ELF-1 (cell line): ENCODE measurements around the gene ARL4C.

Experiments used
- DNase-seq: peaks from one replicate; pipeline ENCODE4 v3.0.0-alpha.2; 2016; ENCODE audit warnings: low read depth, low spot score

The ARL4C gene

DNA sequence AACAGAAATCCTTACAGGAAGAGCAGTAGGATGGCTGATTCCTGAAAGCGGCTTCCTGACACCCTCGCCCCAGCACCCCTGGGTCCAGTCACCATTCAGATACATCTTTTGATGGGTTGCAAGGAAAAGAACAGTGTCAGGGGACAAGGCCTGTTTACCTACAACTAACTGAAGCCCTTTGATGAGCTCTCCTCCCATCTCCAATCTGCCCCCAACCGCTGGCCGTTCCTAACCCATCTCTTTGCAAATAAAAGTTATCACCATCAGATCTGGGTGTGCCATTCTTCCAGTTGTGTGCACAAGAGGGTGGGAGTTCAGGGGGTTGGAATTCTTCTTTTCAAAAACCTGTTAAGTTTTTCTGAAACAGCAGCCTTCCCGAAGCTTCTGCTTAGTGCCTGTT lies 48.9 kb downstream of the ARL4C start:
- no peak for DNase-seq

DNA sequence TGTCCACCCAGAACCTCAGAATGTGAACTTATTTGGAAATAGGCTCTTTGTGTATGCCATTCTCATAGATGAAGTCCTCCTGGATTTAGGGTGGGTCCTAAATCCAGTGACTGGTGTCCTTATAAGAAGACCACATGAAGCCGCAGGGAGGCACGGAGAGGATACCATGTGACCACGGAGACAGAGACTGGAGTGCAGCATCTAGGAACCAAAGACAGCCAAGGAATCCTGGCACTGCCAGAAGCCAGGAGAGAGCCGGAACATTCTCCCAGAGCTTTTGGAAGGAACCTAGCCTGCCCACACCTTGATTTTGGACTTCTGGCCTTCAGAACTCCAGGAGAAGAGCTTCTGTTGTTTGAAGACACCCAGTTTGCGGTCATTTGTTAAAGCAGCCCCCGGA lies 49.7 kb downstream of the ARL4C start:
- no peak for DNase-seq

- no peak for DNase-seq
Observed at GRCh38 chr2:234446404-234447076, 50.3 kb downstream of the ARL4C start.

- no peak for DNase-seq
Observed at GRCh38 chr2:234444893-234445292, 52.0 kb downstream of the ARL4C start.

DNA sequence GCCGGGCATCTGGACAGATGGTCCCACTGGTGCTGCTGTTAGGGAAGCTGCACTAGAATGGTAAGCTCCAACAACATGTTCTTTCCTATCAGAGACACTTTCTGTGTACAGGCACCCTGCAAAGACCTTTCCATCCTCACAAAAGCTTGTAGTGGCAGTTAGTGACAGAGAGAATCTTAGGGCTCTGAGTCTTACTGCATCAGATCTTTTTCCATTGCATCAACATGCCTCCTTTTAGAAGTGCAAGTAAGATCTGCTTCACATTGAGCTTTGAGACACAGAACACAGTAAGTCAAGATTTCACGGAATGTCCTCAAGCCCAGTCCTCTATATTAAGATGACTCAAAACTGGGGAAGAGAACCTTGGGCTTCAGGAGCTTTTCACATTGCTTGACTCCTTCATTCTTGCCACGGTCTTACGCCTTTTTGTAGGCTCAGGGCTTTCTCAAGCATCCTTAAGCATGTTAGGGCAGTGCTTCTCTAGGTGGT lies 52.6 kb downstream of the ARL4C start:
- no peak for DNase-seq
